SU-DHL-6 (cell line): ENCODE data around the gene KRTAP6-2.

Experiments
- CTCF ChIP-seq: fragments of 200-600 bp; sonication (generic); IDR thresholded peaks from one replicate; pipeline ENCODE4 v1.5.1; 2017; ENCODE audit warnings: antibody characterized with exemption, mild to moderate bottlenecking, low read length, moderate library complexity; ENCODE audit not compliant: insufficient read depth, poor library complexity, severe bottlenecking
- EZH2phosphoT487 ChIP-seq: fragments of 200-600 bp; sonication (generic), shearing (Covaris generic); conservative IDR thresholded peaks from 2 replicates; pipeline ENCODE4 v1.6.1; 2018; ENCODE audit warnings: mild to moderate bottlenecking, antibody characterized with exemption, low read length, moderate library complexity, mixed read lengths

- TF ChIP-seq CTCF (no peak), EZH2phosphoT487 (no peak)
These were observed 43.9 kb upstream of the KRTAP6-2 start, which contains the start of gene KRTAP20-3 for GRCh38 chr21:30642564-30642963.
